ENCODE measurements around the gene SCO1. TPM values are rescaled to one million over a fixed set of nuclear protein-coding genes. Genes with fewer than 3 reads are reported as not detected.

Gene SCO1
- total RNA-seq, 1 experiment from 2014 or later: 60.3 TPM

DNA sequence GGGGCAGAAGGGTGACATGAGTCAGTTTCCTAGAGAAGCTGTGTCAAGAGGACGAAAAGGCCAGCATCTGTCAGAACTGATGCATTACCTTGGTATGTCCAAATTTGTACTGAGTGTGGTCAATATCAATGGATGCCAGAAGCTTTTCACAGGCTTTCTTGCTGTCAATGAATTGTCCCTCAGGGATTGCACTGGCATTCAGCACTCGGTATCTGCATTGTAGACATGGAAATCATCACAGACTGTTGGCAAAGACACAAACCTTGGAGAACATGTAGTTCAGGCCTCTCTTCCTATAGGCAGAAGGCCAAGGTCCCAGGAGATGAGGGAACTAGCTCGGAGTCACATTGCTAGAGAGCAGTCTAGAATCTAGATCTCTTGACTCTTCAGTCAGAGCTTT lies 56.9 kb downstream of the SCO1 start:
- WGBS (ENCODE audit: extremely low coverage, insufficient read length, low lambda C conversion rate): no CpG with 5 or more reads among the region's 3 CpGs
- H3K4ac ChIP-seq (ENCODE audit: low read depth, low read length): no peak overlapping the region

More for the DNA sequence above, 56.9 kb downstream of the SCO1 start:
- Histone ChIP-seq H2BK20ac (ENCODE audit: low read depth, low read length, poor library complexity, severe bottlenecking) (no peak overlapping the region), H4K8ac (replicated peaks; ENCODE audit: insufficient read length, low read depth, low read length) (no peak overlapping the region), H3K56ac (ENCODE audit: insufficient read length, low read depth, low read length) (no peak overlapping the region), H3K23ac (ENCODE audit: insufficient read length, low read depth, low read length) (no peak overlapping the region), H3K9ac (ENCODE audit: extremely low read depth, insufficient read length, low read length) (no peak overlapping the region), H3K4me2 (ENCODE audit: insufficient read depth, insufficient read length, low read length) (no peak overlapping the region), H2AK5ac (ENCODE audit: insufficient read length, low read length) (no peak overlapping the region), H3K79me2 (ENCODE audit: insufficient read depth, low read length) (no peaks in the 10 kb centered on the region), H3T11ph (ENCODE audit: low read length) (no peak overlapping the region), H3K9me3 (ENCODE audit: control insufficient read depth, low read depth, low read length) (no peaks in the 10 kb centered on the region), H3K27ac (ENCODE audit: insufficient read length, low read depth, low read length) (no peak overlapping the region), H3K18ac (ENCODE audit: insufficient read length, low read depth, low read length) (no peak overlapping the region), H2BK120ac (ENCODE audit: low read depth, low read length, poor library complexity, severe bottlenecking) (no peak overlapping the region), H2BK15ac (ENCODE audit: low read depth, low read length) (no peak overlapping the region), H3K27me3 (ENCODE audit: insufficient read depth, low read length) (no peaks in the 10 kb centered on the region), H3K14ac (ENCODE audit: insufficient read depth, low read length) (no peak overlapping the region), H4K20me1 (ENCODE audit: control insufficient read depth, insufficient read depth, insufficient read length) (no peaks in the 10 kb centered on the region), H2BK5ac (ENCODE audit: insufficient read length, low read length) (no peak overlapping the region), H3K79me1 (ENCODE audit: insufficient read depth, low read depth, low read length, poor library complexity, severe bottlenecking) (no peaks in the 10 kb centered on the region), H2BK12ac (ENCODE audit: insufficient read length, low read depth, low read length) (no peak overlapping the region), H3K4me1 (ENCODE audit: insufficient read depth, low read length) (no peaks in the 10 kb centered on the region), H2AFZ (ENCODE audit: low read length) (no peak overlapping the region), H3K23me2 (ENCODE audit: insufficient read length, low read depth, low read length, poor library complexity, severe bottlenecking) (no peaks in the 10 kb centered on the region), H4K91ac (ENCODE audit: insufficient read length, low read depth, low read length) (no peak overlapping the region), H4K5ac (ENCODE audit: insufficient read length, low read depth, low read length) (no peak overlapping the region)
- Mint-ChIP-seq H3K4me1 (no peaks in the 10 kb centered on the region), H3K27me3 (ENCODE audit: low read depth) (no peaks in the 10 kb centered on the region), H3K36me3 (ENCODE audit: insufficient read depth in 1 of 3, low read depth in 3 of 3) (peaks cover 2 to 16% (median 13%) of the 10 kb centered on the region in 3 experiments; a peak in 6 of 7 replicates), H3K27ac (no peak overlapping the region), H3K9me3 (no peaks in the 10 kb centered on the region), H3K4me3 (no peak overlapping the region)
- TF ChIP-seq, protein P1, sequence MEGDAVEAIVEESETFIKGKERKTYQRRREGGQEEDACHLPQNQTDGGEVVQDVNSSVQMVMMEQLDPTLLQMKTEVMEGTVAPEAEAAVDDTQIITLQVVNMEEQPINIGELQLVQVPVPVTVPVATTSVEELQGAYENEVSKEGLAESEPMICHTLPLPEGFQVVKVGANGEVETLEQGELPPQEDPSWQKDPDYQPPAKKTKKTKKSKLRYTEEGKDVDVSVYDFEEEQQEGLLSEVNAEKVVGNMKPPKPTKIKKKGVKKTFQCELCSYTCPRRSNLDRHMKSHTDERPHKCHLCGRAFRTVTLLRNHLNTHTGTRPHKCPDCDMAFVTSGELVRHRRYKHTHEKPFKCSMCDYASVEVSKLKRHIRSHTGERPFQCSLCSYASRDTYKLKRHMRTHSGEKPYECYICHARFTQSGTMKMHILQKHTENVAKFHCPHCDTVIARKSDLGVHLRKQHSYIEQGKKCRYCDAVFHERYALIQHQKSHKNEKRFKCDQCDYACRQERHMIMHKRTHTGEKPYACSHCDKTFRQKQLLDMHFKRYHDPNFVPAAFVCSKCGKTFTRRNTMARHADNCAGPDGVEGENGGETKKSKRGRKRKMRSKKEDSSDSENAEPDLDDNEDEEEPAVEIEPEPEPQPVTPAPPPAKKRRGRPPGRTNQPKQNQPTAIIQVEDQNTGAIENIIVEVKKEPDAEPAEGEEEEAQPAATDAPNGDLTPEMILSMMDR (conservative IDR thresholded peaks at IDR 0.05): no peak
- DNase-seq: no peak
